ENCODE results near the gene THOC5.

DNA sequence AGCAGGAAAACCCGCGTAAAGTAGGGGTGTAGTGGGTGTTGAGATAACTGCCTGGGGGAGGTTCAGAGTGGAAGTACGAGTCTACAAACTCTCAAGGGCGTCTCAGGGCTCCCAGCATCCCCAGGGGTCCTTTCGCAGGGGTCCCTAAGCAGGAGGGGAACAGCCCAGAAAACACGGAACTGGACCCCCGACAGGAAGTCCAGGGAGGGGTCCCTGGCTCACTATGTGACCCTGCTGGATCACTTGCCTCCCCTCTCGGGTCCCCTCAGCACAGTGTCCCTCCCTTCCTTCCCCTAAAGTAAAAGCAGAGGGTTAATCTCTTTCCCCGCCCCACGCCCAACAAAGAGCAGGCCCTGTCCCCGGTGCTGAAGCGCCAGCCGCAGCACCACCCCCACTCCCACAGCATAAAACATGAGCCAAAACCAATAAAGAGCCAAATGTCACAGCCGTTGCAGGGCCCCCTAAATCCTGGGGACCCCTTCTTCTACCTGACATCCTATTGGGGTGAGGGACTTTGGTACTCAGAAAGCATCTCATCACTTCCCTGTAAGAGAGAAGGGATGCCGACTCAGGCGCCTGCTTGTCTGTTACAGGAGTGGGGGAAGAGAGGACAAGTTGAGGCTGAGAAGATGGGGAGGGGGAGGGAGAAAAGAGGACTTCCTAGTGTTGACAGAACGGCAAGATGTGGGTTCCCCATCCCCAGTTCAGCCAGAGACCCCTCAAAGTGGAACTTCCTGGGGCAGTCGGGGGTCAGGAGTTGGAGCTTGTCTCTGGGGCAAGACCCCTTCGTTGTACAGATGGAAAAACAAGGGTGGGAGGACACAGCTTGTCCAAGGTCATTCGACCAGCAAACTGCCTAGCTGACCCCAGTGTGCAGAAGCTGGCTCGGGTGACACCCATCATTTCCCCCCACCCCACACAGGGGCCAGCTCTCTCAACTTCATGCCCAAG, 75.0 kb downstream of the THOC5 start:
- TF ChIP-seq, protein P1, sequence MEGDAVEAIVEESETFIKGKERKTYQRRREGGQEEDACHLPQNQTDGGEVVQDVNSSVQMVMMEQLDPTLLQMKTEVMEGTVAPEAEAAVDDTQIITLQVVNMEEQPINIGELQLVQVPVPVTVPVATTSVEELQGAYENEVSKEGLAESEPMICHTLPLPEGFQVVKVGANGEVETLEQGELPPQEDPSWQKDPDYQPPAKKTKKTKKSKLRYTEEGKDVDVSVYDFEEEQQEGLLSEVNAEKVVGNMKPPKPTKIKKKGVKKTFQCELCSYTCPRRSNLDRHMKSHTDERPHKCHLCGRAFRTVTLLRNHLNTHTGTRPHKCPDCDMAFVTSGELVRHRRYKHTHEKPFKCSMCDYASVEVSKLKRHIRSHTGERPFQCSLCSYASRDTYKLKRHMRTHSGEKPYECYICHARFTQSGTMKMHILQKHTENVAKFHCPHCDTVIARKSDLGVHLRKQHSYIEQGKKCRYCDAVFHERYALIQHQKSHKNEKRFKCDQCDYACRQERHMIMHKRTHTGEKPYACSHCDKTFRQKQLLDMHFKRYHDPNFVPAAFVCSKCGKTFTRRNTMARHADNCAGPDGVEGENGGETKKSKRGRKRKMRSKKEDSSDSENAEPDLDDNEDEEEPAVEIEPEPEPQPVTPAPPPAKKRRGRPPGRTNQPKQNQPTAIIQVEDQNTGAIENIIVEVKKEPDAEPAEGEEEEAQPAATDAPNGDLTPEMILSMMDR (conservative IDR thresholded peaks at IDR 0.05; ENCODE audit: low read length): no peak
- TF ChIP-seq EZH2phosphoT487 (IDR thresholded peaks at IDR 0.05; ENCODE audit: borderline replicate concordance, low read depth, low read length): no peak

Data from OCI-LY7 (cell line).